Measurements from ENCODE around the gene NAP1L4. TPM values are rescaled to one million over a fixed set of nuclear protein-coding genes. Genes with fewer than 3 reads are reported as not detected.

NAP1L4 gene
- total and polyA plus RNA-seq, 2 of the 8 experiments (the other 6 are each of a cell fraction or from before 2014, with no cell fraction given): 75.8 to 194 TPM

GRCh38 chr11:3001496-3001895 is 9.4 kb upstream of the NAP1L4 start:
- H3K9ac ChIP-seq (replicated peaks in 1 of 4; ENCODE audit: extremely low read depth in 1 of 4, low read depth in 3 of 4, low read length in 3 of 4): no peak overlapping the region
- H2BK12ac ChIP-seq (ENCODE audit: low read depth, low read length): no peak overlapping the region
- no peaks in the 10 kb centered on the region for H3K79me2 ChIP-seq (ENCODE audit: control insufficient read depth in 1 of 2, insufficient read depth in 2 of 2, low read length in 2 of 2)
- no peak overlapping the region for H2BK15ac ChIP-seq (ENCODE audit: low read length)
- H3K9me3 ChIP-seq (ENCODE audit: insufficient read depth in 2 of 2, low read depth in 1 of 2, low read length in 1 of 2): no peaks in the 10 kb centered on the region
- no peak overlapping the region for H2BK5ac ChIP-seq (ENCODE audit: low read depth, low read length)
- no peaks in the 10 kb centered on the region for H3K27me3 ChIP-seq (replicated peaks in 1 of 4; ENCODE audit: control insufficient read depth in 3 of 4, extremely low read depth in 1 of 4, insufficient read depth in 3 of 4, low read length in 3 of 4)
- H3K56ac ChIP-seq (replicated peaks; ENCODE audit: insufficient read length, low read depth, low read length): no peak overlapping the region
- WGBS, 2 experiments (ENCODE audit: extremely low coverage in 1 of 2, insufficient coverage in 1 of 2, insufficient read length in 1 of 2, insufficient replicate concordance in 2 of 2, low coverage in 1 of 2, low lambda C conversion rate in 2 of 2, missing lambda C conversion rate in 1 of 2): 78% methylated on average over 6 of the region's 6 CpGs; no CpG with 5 or more reads in 1 of the 2 experiments
- no peak overlapping the region for H3K14ac ChIP-seq (ENCODE audit: insufficient read length)
- H4K20me1 ChIP-seq (replicated peaks in 1 of 2; ENCODE audit: control insufficient read depth in 1 of 2, insufficient read depth in 2 of 2, low read length in 2 of 2): peaks cover 9 to 16% of the 10 kb centered on the region in 2 experiments
- H3K23ac ChIP-seq (ENCODE audit: insufficient read length): no peak overlapping the region
- FAIRE-seq (no peak), DNase-seq (ENCODE audit: low read depth in 1 of 2, low spot score in 2 of 2) (no peak)
- no peak overlapping the region for H2BK120ac ChIP-seq (replicated peaks; ENCODE audit: low read depth, low read length)
- H3K4me3 ChIP-seq (ENCODE audit: extremely low read depth in 1 of 4, insufficient read depth in 2 of 4, low read depth in 3 of 4, low read length in 4 of 4): no peak overlapping the region
- H3K23me2 ChIP-seq (ENCODE audit: low read depth, low read length): no peaks in the 10 kb centered on the region
- no peaks in the 10 kb centered on the region for H3K79me1 ChIP-seq (ENCODE audit: low read depth, low read length)
- CTCF ChIA-PET (ENCODE audit: partially characterized antibody): interaction anchor here (0.7 to 2.3 kb wide), 9 partner anchors 14 to 50 kb away, joined by 3 to 13 read pairs (median 4); no protein-coding TSS in a partner anchor
- no peak overlapping the region for H4K8ac ChIP-seq (ENCODE audit: extremely low read depth, insufficient read depth, low read length)
- POLR2A ChIA-PET (ENCODE audit: partially characterized antibody): interaction anchor here (1.0 to 1.9 kb wide), 4 partner anchors 8 to 20 kb away, joined by 3 to 5 read pairs (median 4); partner anchors contain the start of gene NAP1L4
- no peak overlapping the region for H3K27ac ChIP-seq (ENCODE audit: low read depth, low read length)
- H3K18ac ChIP-seq (ENCODE audit: extremely low read depth, low read length): no peak overlapping the region
- no peak overlapping the region for H2BK20ac ChIP-seq (ENCODE audit: low read length)
- H4K5ac ChIP-seq (ENCODE audit: insufficient read length, low read depth, low read length): no peak overlapping the region
- no peak for TF ChIP-seq RFX5 (IDR thresholded peaks at IDR 0.05; ENCODE audit: borderline replicate concordance, low read depth, low read length)
- no peak for TF ChIP-seq RBBP5 (IDR thresholded peaks at IDR 0.05; ENCODE audit: borderline replicate concordance, low read depth, low read length)
- no peak for TF ChIP-seq RAD21 (IDR thresholded peaks at IDR 0.05 in 1 of 2, conservative IDR thresholded peaks at IDR 0.05 in 1 of 2; ENCODE audit: low read depth in 2 of 2, low read length in 2 of 2)
- TF ChIP-seq JUND (IDR thresholded peaks at IDR 0.05; ENCODE audit: low read length): no peak
- no peak overlapping the region for H3K4me2 ChIP-seq (ENCODE audit: insufficient read depth in 1 of 2, low read depth in 2 of 2, low read length in 2 of 2)
- H3K36me3 ChIP-seq (ENCODE audit: control insufficient read depth in 2 of 4, insufficient read depth in 4 of 4, low read length in 3 of 4): peaks cover 13 to 51% (median 41%) of the 10 kb centered on the region in 4 experiments; a peak in 6 of 8 replicates
- peaks cover 0 to 3% (median 0%) of the 10 kb centered on the region in 4 experiments; a peak in 2 of 7 replicates for H3K4me1 ChIP-seq (replicated peaks in 1 of 4; ENCODE audit: control insufficient read depth in 3 of 4, insufficient read depth in 4 of 4, low read length in 3 of 4)
- H4K91ac ChIP-seq (replicated peaks; ENCODE audit: insufficient read length, low read length): no peak overlapping the region
- no peak overlapping the region for H2AFZ ChIP-seq (ENCODE audit: low read length)
- H3K4ac ChIP-seq (replicated peaks; ENCODE audit: insufficient read length, low read depth, low read length): no peak overlapping the region
- no peak overlapping the region for H2AK5ac ChIP-seq (ENCODE audit: low read depth, low read length)

Measured in H1 (cell line).